Measurements from ENCODE around the gene ABL2.

DNA sequence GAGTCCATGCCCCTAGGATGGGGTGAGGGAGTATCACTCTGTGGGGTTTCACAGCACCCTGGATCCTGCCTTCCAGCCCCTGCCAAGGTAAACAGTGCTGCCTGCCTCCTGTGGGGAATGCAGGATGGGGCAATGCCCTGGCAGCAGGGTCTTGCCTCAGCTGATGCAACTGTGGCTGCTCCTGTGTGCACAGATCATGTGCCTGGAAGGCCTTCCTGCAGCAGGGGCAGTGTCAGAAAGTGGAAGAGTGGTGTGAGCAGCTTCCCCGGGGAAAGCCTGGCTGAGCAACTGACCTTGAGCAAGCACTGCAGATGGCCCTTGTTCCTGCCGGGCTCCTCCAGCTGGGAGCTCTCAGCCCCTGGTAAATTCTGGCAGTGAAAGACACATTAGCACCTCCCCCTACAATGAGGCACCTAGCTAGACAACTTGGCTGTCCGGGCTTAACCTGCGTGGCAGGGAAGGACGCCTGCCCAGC, 137.7 kb downstream of the ABL2 start:
- TF ChIP-seq, protein P1, sequence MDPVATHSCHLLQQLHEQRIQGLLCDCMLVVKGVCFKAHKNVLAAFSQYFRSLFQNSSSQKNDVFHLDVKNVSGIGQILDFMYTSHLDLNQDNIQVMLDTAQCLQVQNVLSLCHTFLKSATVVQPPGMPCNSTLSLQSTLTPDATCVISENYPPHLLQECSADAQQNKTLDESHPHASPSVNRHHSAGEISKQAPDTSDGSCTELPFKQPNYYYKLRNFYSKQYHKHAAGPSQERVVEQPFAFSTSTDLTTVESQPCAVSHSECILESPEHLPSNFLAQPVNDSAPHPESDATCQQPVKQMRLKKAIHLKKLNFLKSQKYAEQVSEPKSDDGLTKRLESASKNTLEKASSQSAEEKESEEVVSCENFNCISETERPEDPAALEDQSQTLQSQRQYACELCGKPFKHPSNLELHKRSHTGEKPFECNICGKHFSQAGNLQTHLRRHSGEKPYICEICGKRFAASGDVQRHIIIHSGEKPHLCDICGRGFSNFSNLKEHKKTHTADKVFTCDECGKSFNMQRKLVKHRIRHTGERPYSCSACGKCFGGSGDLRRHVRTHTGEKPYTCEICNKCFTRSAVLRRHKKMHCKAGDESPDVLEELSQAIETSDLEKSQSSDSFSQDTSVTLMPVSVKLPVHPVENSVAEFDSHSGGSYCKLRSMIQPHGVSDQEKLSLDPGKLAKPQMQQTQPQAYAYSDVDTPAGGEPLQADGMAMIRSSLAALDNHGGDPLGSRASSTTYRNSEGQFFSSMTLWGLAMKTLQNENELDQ (CRISPR knock-in tag; IDR thresholded peaks at IDR 0.05; ENCODE audit: borderline replicate concordance), result no peak
- TF ChIP-seq EHMT2 (IDR thresholded peaks at IDR 0.05), result no peak
- no peak for TF ChIP-seq ZNF263 (CRISPR knock-in tag; IDR thresholded peaks at IDR 0.05; ENCODE audit: borderline replicate concordance)
- TF ChIP-seq GATAD2B (IDR thresholded peaks at IDR 0.05; ENCODE audit: borderline replicate concordance), result no peak
- TF ChIP-seq SP1 (CRISPR knock-in tag; IDR thresholded peaks at IDR 0.05), result no peak
- TF ChIP-seq, protein P2, sequence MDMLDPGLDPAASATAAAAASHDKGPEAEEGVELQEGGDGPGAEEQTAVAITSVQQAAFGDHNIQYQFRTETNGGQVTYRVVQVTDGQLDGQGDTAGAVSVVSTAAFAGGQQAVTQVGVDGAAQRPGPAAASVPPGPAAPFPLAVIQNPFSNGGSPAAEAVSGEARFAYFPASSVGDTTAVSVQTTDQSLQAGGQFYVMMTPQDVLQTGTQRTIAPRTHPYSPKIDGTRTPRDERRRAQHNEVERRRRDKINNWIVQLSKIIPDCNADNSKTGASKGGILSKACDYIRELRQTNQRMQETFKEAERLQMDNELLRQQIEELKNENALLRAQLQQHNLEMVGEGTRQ (CRISPR knock-in tag; IDR thresholded peaks at IDR 0.05), result no peak
- TF ChIP-seq HDAC6 (IDR thresholded peaks at IDR 0.05; ENCODE audit: low read depth, low read length), result no peak
- TF ChIP-seq, protein P3, sequence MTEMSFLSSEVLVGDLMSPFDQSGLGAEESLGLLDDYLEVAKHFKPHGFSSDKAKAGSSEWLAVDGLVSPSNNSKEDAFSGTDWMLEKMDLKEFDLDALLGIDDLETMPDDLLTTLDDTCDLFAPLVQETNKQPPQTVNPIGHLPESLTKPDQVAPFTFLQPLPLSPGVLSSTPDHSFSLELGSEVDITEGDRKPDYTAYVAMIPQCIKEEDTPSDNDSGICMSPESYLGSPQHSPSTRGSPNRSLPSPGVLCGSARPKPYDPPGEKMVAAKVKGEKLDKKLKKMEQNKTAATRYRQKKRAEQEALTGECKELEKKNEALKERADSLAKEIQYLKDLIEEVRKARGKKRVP (CRISPR knock-in tag; IDR thresholded peaks at IDR 0.05), result no peak
